ENCODE results near the gene SLC8A3. TPM values are rescaled to one million over a fixed set of nuclear protein-coding genes. Genes with fewer than 3 reads are reported as not detected.

Gene SLC8A3
- total RNA-seq, 4 donors from 2014 or later: 0.34 to 1.6 (median 0.73) TPM

DNA sequence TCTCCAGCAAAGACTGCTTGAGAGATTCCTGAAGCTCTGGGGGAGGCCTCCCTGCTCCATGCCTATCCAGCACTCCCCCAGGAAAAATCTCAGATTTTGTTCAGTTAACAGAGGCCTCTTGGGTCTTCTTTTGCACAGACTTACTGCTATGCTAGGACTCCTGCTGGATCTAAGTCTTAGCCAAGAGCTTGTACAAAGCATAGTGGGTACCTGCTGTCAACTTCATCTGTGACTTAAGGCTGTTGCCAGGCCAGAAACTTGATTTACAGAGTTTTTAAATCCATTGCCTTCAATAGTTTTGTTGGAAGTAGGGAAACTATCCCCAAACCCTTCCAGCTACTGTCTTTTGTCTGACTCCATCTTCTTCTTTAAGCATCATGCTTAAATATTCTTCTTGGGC lies 169.1 kb downstream of the SLC8A3 start:
- no peak overlapping the region for H3K4me3 ChIP-seq (ENCODE audit: low read depth, poor library complexity, severe bottlenecking)
- no peak for DNase-seq (ENCODE audit: low spot score in 2 of 2)
- TF ChIP-seq POLR2A (IDR thresholded peaks at IDR 0.05): no peak
- TF ChIP-seq, protein P1, sequence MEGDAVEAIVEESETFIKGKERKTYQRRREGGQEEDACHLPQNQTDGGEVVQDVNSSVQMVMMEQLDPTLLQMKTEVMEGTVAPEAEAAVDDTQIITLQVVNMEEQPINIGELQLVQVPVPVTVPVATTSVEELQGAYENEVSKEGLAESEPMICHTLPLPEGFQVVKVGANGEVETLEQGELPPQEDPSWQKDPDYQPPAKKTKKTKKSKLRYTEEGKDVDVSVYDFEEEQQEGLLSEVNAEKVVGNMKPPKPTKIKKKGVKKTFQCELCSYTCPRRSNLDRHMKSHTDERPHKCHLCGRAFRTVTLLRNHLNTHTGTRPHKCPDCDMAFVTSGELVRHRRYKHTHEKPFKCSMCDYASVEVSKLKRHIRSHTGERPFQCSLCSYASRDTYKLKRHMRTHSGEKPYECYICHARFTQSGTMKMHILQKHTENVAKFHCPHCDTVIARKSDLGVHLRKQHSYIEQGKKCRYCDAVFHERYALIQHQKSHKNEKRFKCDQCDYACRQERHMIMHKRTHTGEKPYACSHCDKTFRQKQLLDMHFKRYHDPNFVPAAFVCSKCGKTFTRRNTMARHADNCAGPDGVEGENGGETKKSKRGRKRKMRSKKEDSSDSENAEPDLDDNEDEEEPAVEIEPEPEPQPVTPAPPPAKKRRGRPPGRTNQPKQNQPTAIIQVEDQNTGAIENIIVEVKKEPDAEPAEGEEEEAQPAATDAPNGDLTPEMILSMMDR (IDR thresholded peaks at IDR 0.05): no peak
- intact Hi-C loops (cut with DNase I; ENCODE audit: low total_unique reads): no loop called here

DNA sequence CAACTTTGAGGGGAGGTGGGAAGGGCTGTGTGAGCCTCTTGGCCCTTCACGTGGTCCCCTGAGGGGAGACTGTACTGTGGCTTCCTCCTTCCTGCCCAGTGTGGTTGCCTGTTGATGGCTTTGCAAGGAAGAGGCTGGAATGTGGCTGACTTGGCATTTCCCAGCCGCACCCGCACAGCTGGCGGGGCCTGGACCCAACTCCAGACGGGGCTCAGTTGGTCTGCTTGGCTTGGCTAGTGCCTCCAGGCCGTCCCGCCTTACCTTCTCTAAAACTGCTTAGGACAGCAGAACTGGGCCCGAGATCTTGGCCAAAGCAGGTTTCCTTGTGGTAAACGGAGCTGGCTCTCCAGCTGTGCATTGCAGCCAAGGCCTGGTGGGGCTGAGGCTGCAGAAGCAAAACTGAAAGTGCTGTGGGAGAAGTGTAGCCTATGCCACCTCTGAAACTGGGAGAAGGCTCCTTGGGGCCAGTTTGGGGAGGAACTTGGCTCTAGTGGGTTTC lies 170.0 kb downstream of the SLC8A3 start:
- no peak for TF ChIP-seq POLR2A (IDR thresholded peaks at IDR 0.05)
- TF ChIP-seq, protein P1 (IDR thresholded peaks at IDR 0.05): no peak
- no peak overlapping the region for H3K4me3 ChIP-seq (ENCODE audit: low read depth, poor library complexity, severe bottlenecking)
- peak in 1 of 2 donors; percentile 85 for DNase-seq (ENCODE audit: low spot score in 2 of 2)
- intact Hi-C loops (cut with DNase I; ENCODE audit: low total_unique reads): no loop called here
- 13 to 21% methylated on average over 8 to 9 of the region's 9 CpGs for WGBS, 2 donors

DNA sequence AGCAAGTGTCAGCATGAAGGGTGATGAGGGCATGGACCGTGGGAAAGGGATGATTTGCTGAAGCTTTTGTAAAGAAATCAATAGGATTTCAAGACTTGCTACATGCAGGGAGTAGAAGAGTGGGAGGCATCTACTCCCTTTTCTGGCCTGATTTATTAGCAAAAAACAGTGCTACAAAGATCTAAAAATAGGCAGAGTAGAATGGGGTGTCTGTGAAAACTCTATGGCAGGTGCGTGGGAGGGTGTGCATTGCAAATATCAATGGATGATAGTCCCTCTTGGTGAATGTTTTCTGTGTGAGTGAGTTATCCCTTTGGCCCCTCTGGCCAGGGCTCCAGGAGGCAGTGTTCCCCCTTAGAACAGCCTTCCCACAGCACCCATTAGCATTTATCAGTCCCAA lies 170.5 kb downstream of the SLC8A3 start:
- TF ChIP-seq, protein P1 (IDR thresholded peaks at IDR 0.05): no peak
- TF ChIP-seq POLR2A (IDR thresholded peaks at IDR 0.05): no peak
- WGBS, 2 donors: 86 to 92% methylated on average over 2 of the region's 2 CpGs
- no peak overlapping the region for H3K4me3 ChIP-seq (ENCODE audit: low read depth, poor library complexity, severe bottlenecking)
- intact Hi-C loops (cut with DNase I; ENCODE audit: low total_unique reads): no loop called here
- DNase-seq (ENCODE audit: low spot score in 2 of 2): no peak

DNA sequence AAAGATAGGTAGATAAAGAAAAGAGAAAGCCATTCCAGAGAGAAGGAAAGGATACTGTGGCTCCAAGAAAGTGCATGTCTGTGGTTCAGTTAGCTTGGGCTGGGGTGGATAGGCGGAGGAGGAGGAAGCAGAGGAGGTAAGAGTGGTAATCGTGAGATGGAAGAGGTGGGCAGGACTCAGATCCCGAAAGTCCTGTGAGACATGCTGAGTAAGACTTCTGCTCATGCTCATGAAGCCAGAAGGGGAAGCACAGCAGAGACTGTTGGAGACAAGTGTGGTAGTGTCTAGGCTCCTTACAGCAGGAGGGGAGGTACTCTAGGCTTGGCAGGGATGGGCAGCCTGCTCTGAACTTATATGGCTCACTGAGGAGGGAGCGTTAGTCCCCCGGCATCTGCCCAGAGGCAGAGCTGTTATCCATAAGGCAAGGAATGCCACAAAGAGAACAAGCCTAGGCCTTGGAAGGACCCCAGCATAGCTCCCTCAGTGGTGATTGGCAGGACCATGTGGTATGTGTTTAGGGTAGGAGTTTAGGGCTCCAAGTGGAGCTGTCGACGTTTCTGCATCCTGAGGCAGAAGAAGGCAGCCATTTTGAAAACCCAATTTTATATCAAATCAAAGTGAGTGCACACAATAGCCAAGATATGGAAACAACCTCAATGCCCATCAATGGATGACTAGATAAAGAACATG lies 174.2 kb downstream of the SLC8A3 start:
- intact Hi-C loops (cut with DNase I; ENCODE audit: low total_unique reads): no loop called here
- TF ChIP-seq, protein P1 (IDR thresholded peaks at IDR 0.05): no peak
- WGBS, 2 donors: 76% methylated on average over 7 of the region's 7 CpGs
- peak in 1 of 2 donors; percentile 56 for DNase-seq (ENCODE audit: low spot score in 2 of 2)
- H3K4me3 ChIP-seq (ENCODE audit: low read depth, poor library complexity, severe bottlenecking): no peak overlapping the region

DNA sequence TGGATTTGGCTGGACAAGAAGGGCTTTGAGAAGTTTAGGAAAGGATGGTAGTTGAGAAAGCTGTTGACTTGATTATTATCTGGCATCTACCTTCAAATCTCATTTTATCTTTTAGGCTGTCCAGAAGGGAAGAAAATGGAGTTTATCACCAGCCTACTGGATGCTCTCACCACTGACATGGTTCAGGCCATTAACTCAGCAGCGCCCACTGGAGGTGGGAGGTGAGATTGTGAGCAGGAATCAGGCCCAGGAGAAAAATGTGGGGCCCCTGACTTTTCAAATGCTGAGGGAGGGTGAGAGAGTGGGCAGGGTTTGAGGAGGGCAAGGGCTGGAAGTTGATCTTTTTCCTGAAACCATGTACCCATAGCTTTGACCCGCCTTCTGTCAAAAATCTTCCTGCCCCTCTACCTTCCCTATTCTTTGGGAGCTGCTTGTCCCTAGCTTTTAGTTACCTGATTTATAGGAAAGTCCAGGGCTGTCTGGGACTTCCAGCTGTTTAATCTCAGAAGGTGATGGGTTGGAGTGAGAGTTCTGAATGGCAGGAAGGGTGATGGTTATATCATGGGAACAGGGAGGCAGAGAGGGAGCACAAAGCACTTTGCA lies 175.4 kb downstream of the SLC8A3 start:
- intact Hi-C loops (cut with DNase I; ENCODE audit: low total_unique reads): no loop called here
- H3K4me3 ChIP-seq (ENCODE audit: low read depth, poor library complexity, severe bottlenecking): no peak overlapping the region
- DNase-seq (ENCODE audit: low spot score in 2 of 2): peak in 1 of 2 donors; percentile 66
- TF ChIP-seq, protein P1 (IDR thresholded peaks at IDR 0.05): no peak
- TF ChIP-seq POLR2A (IDR thresholded peaks at IDR 0.05): no peak
- 65 to 68% methylated on average over 2 of the region's 2 CpGs for WGBS, 2 donors
